Measurements from ENCODE around the gene EYA2. TPM values are rescaled to one million over a fixed set of nuclear protein-coding genes. Genes with fewer than 3 reads are reported as not detected.

Gene EYA2
- total RNA-seq, 1 donor from 2014 or later, result not detected

DNA sequence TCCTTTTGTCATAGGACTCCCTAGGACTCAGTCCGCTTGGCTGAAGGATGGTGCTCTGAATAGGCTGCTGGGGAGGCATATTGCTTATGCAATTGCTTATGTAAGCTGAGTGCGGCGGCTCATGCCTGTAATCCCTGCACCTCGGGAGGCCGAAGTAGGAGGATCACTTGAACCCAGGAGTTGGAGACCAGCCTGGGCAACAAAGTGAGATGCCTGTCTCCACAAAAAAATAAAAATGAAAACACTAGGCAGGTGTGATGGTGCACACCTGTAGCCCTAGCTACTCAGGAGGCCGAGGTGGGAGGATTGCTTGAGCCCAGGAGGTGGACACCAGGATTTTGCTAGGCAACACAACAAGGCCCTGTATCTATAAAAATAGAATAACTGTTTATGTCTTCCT lies 81.3 kb downstream of the EYA2 start:
- no peak for DNase-seq (ENCODE audit: low read depth)

GRCh38 chr20:46977204-46977603 lies 82.6 kb downstream of the EYA2 start:
- H3K4me3 ChIP-seq (ENCODE audit: low read depth, low read length), result no peak overlapping the region
- no peak for DNase-seq (ENCODE audit: low read depth)
- peaks cover 5% of the 10 kb centered on the region for H3K27me3 ChIP-seq (ENCODE audit: control insufficient read depth, insufficient read depth, low read length)
- TF ChIP-seq, protein P1, sequence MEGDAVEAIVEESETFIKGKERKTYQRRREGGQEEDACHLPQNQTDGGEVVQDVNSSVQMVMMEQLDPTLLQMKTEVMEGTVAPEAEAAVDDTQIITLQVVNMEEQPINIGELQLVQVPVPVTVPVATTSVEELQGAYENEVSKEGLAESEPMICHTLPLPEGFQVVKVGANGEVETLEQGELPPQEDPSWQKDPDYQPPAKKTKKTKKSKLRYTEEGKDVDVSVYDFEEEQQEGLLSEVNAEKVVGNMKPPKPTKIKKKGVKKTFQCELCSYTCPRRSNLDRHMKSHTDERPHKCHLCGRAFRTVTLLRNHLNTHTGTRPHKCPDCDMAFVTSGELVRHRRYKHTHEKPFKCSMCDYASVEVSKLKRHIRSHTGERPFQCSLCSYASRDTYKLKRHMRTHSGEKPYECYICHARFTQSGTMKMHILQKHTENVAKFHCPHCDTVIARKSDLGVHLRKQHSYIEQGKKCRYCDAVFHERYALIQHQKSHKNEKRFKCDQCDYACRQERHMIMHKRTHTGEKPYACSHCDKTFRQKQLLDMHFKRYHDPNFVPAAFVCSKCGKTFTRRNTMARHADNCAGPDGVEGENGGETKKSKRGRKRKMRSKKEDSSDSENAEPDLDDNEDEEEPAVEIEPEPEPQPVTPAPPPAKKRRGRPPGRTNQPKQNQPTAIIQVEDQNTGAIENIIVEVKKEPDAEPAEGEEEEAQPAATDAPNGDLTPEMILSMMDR (IDR thresholded peaks at IDR 0.05; ENCODE audit: insufficient read depth, low read length, poor library complexity, severe bottlenecking), result no peak
- no peaks in the 10 kb centered on the region for H3K36me3 ChIP-seq (ENCODE audit: control insufficient read depth, insufficient read depth, low read length)

More for the DNA sequence above, 81.3 kb downstream of the EYA2 start:
- peaks cover 5% of the 10 kb centered on the region for H3K27me3 ChIP-seq (ENCODE audit: control insufficient read depth, insufficient read depth, low read length)
- no peak overlapping the region for H3K4me3 ChIP-seq (ENCODE audit: low read depth, low read length)
- H3K36me3 ChIP-seq (ENCODE audit: control insufficient read depth, insufficient read depth, low read length), result no peaks in the 10 kb centered on the region
- TF ChIP-seq, protein P1 (IDR thresholded peaks at IDR 0.05; ENCODE audit: insufficient read depth, low read length, poor library complexity, severe bottlenecking), result no peak

GRCh38 chr20:46977909-46978588 lies 83.4 kb downstream of the EYA2 start:
- Histone ChIP-seq H3K4me3 (ENCODE audit: low read depth, low read length) (no peak overlapping the region), H3K27me3 (ENCODE audit: control insufficient read depth, insufficient read depth, low read length) (peaks cover 5% of the 10 kb centered on the region), H3K36me3 (ENCODE audit: control insufficient read depth, insufficient read depth, low read length) (no peaks in the 10 kb centered on the region)
- DNase-seq (ENCODE audit: low read depth), result no peak
- TF ChIP-seq, protein P1 (IDR thresholded peaks at IDR 0.05; ENCODE audit: insufficient read depth, low read length, poor library complexity, severe bottlenecking), result no peak

DNA sequence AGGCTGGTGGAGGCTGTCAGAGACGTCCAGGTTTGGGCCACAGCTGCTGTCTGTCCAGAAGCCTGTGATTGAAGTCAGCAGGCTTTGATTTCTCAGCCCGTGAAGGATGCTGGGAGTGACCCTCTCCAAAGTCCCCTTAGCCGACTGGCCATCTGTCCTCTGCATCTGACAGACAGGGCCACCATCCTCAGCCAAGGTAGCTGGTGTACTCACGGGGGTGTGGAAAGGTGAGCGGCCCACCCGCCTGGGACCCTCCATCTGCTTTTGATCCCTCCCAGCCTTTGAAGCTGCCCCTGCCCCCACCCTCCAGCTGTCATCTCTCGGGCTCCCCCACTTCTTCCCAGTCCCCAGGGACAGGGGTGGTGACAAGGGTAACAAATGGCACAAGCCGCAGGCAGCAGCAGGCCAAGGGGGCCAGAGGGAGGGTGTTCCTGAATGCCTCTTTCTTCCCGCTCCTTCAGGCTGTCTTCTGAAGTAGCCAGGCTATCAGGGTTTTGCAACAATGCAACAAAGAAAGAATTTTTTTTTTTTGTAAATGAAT lies 84.4 kb downstream of the EYA2 start:
- TF ChIP-seq, protein P1 (IDR thresholded peaks at IDR 0.05; ENCODE audit: insufficient read depth, low read length, poor library complexity, severe bottlenecking), result no peak
- no peaks in the 10 kb centered on the region for H3K36me3 ChIP-seq (ENCODE audit: control insufficient read depth, insufficient read depth, low read length)
- H3K4me3 ChIP-seq (ENCODE audit: low read depth, low read length), result no peak overlapping the region
- peaks cover 5% of the 10 kb centered on the region for H3K27me3 ChIP-seq (ENCODE audit: control insufficient read depth, insufficient read depth, low read length)
- no peak for DNase-seq (ENCODE audit: low read depth)

- TF ChIP-seq, protein P1 (IDR thresholded peaks at IDR 0.05; ENCODE audit: insufficient read depth, low read length, poor library complexity, severe bottlenecking), result no peak
- Histone ChIP-seq H3K36me3 (ENCODE audit: control insufficient read depth, insufficient read depth, low read length) (no peaks in the 10 kb centered on the region), H3K27me3 (ENCODE audit: control insufficient read depth, insufficient read depth, low read length) (peaks cover 5% of the 10 kb centered on the region), H3K4me3 (ENCODE audit: low read depth, low read length) (no peak overlapping the region)
- no peak for DNase-seq (ENCODE audit: low read depth)
Observed at GRCh38 chr20:46979603-46980241, 85.1 kb downstream of the EYA2 start.

Measured in kidney epithelial cell (primary cell).